HG02943 (cell line): ENCODE data around the gene LRBA.
"Not testable (repeated sequence)": the region's sequence is repeated elsewhere in the genome, so short reads cannot be mapped to it uniquely, and the experiment has no call there.

ENCODE experiments used
- ATAC-seq: cut with Tn5 transposase; IDR thresholded peaks from one replicate; pipeline ENCODE4 v1.9.1; 2021; ENCODE audit warnings: mild to moderate bottlenecking, low read depth, moderate library complexity; ENCODE audit not compliant: unreplicated experiment

Gene LRBA

GRCh38 chr4:150948710-150949109 is 66.4 kb downstream of the LRBA start:
- ATAC-seq = no peak

- no peak for ATAC-seq
Observed at GRCh38 chr4:150948074-150948473, 67.0 kb downstream of the LRBA start.

GRCh38 chr4:150944660-150945059 is 70.4 kb downstream of the LRBA start:
- no peak for ATAC-seq

GRCh38 chr4:150943818-150944217 is 71.3 kb downstream of the LRBA start:
- ATAC-seq = no peak

- no peak for ATAC-seq
Observed at GRCh38 chr4:150943126-150943525, 72.0 kb downstream of the LRBA start.

GRCh38 chr4:150942539-150942938 is 72.5 kb downstream of the LRBA start:
- no peak for ATAC-seq

GRCh38 chr4:150940123-150940522 is 75.0 kb downstream of the LRBA start:
- no peak for ATAC-seq

- no peak for ATAC-seq
Observed at GRCh38 chr4:150939530-150939929, 75.6 kb downstream of the LRBA start.

GRCh38 chr4:150938873-150939499 is 76.1 kb downstream of the LRBA start:
- ATAC-seq = no peak

GRCh38 chr4:150938417-150938816 is 76.7 kb downstream of the LRBA start:
- no peak for ATAC-seq

GRCh38 chr4:150934022-150934421 is 81.1 kb downstream of the LRBA start:
- no peak for ATAC-seq

GRCh38 chr4:150931796-150932195 is 83.3 kb downstream of the LRBA start:
- ATAC-seq = no peak

- no peak for ATAC-seq
Observed at GRCh38 chr4:150931005-150931404, 84.1 kb downstream of the LRBA start.

GRCh38 chr4:150923945-150924344 is 91.1 kb downstream of the LRBA start:
- no peak for ATAC-seq

GRCh38 chr4:150921486-150921885 is 93.6 kb downstream of the LRBA start:
- not testable (repeated sequence) for ATAC-seq

GRCh38 chr4:150918562-150918961 is 96.5 kb downstream of the LRBA start:
- not testable (repeated sequence) for ATAC-seq

GRCh38 chr4:150911326-150911725 is 103.8 kb downstream of the LRBA start:
- ATAC-seq = no peak

GRCh38 chr4:150909116-150909515 is 106.0 kb downstream of the LRBA start:
- ATAC-seq = no peak

GRCh38 chr4:150906987-150907633 is 108.0 kb downstream of the LRBA start:
- no peak for ATAC-seq

GRCh38 chr4:150904671-150905070 is 110.4 kb downstream of the LRBA start:
- no peak for ATAC-seq

GRCh38 chr4:150903603-150904002 is 111.5 kb downstream of the LRBA start:
- ATAC-seq = no peak

GRCh38 chr4:150896497-150896896 is 118.6 kb downstream of the LRBA start:
- no peak for ATAC-seq
